T-cell (primary cell): ENCODE results near the gene PIK3R5. TPM values are rescaled to one million over a fixed set of nuclear protein-coding genes. Genes with fewer than 3 reads are reported as not detected.

Source experiments
- ATAC-seq, 4 experiments: fragments of 200-7000 bp in 3 of 4; fragments of 150-1000 bp in 1 of 4; cut with Tn5 transposase; replicated peaks in 1 of 4; 1 replicate in 3 of 4; 2 replicates in 1 of 4; pipeline ENCODE4 v1.10.0; 2021; ENCODE audit warnings: moderate library complexity in 3 of 4, mild to moderate bottlenecking in 2 of 4, moderate number of reproducible peaks in 1 of 4
- CTCF ChIA-PET, 2 donors: fragments of 300-600 bp; sonication (Branson Sonifier 250); formaldehyde crosslinking; loops; one replicate each; lab custom pipeline; 2022; ENCODE audit warnings: antibody characterized with exemption in 2 of 2; lab: Charles Lee
- POLR2A ChIA-PET, 2 donors: fragments of 300-600 bp; sonication (Branson Sonifier 250); formaldehyde crosslinking; loops; one replicate each; lab custom pipeline; 2022; ENCODE audit warnings: antibody characterized with exemption in 2 of 2; lab: Charles Lee
- DNase-seq, 35 experiments: peaks; one replicate each; pipeline versions ENCODE4 v3.0.0 to v3.0.0-alpha.2; 2013 to 2023
- H3K27ac ChIP-seq: one replicate; pipeline ENCODE4 v1.5.1; 2013; ENCODE audit warnings: low read length
- H3K27me3 ChIP-seq, 2 experiments: replicated peaks in 1 of 2; 1 replicate in 1 of 2; 2 replicates in 1 of 2; pipeline versions ENCODE4 v1.6.1 to v1.7.0; 2013; ENCODE audit warnings: low read length in 1 of 2, mixed read lengths in 1 of 2; ENCODE audit not compliant: control insufficient read depth in 2 of 2, insufficient read depth in 2 of 2; ENCODE audit errors: extremely low read depth in 1 of 2
- H3K36me3 ChIP-seq, 2 donors: 1 replicate in 1 of 2; 2 replicates in 1 of 2; pipeline versions ENCODE4 v1.6.1 to v1.7.0; 2013; ENCODE audit warnings: low read length in 1 of 2; ENCODE audit not compliant: control insufficient read depth in 2 of 2, insufficient read depth in 1 of 2; ENCODE audit errors: extremely low read depth in 1 of 2
- H3K4me1 ChIP-seq, 2 experiments: 1 replicate in 1 of 2; 2 replicates in 1 of 2; pipeline versions ENCODE4 v1.6.1 to v1.7.0; 2013; ENCODE audit warnings: low read length in 2 of 2, mixed read lengths in 1 of 2; ENCODE audit not compliant: insufficient read depth in 2 of 2, control insufficient read depth in 1 of 2; ENCODE audit errors: extremely low read depth in 1 of 2
- H3K4me3 ChIP-seq, 2 donors: 1 replicate in 1 of 2; 2 replicates in 1 of 2; pipeline versions ENCODE4 v1.5.1 to v1.7.0; 2013; ENCODE audit warnings: mild to moderate bottlenecking in 2 of 2, low read length in 1 of 2, moderate library complexity in 1 of 2; ENCODE audit not compliant: control insufficient read depth in 1 of 2; ENCODE audit errors: extremely low read depth in 1 of 2
- H3K9me3 ChIP-seq: 2 replicates; pipeline ENCODE4 v1.7.0; 2013
- H3K27ac Mint-ChIP-seq, 2 donors: one replicate each; pipeline ENCODE4 v1.8.0; 2020 to 2021; ENCODE audit warnings: mild to moderate bottlenecking in 2 of 2, mixed read lengths in 2 of 2
- H3K27me3 Mint-ChIP-seq, 2 donors: one replicate each; pipeline ENCODE4 v1.8.0; 2021 to 2022; ENCODE audit warnings: mixed read lengths in 2 of 2
- H3K36me3 Mint-ChIP-seq: one replicate; pipeline ENCODE4 v1.8.0; 2021; ENCODE audit warnings: mixed read lengths
- H3K4me1 Mint-ChIP-seq, 3 donors: one replicate each; pipeline ENCODE4 v1.8.0; 2020 to 2022; ENCODE audit warnings: mixed read lengths in 3 of 3, mild to moderate bottlenecking in 1 of 3
- H3K4me3 Mint-ChIP-seq, 3 donors: one replicate each; pipeline ENCODE4 v1.8.0; 2020 to 2022; ENCODE audit warnings: mild to moderate bottlenecking in 3 of 3, mixed read lengths in 3 of 3, moderate library complexity in 3 of 3
- H3K9me3 Mint-ChIP-seq, 3 donors: one replicate each; pipeline ENCODE4 v1.8.0; 2020 to 2022; ENCODE audit warnings: mixed read lengths in 3 of 3
- WGBS: methylation state at CpG from one replicate; pipeline ENCODE4 v1.1.5; 2013; ENCODE audit warnings: missing lambda C conversion rate; ENCODE audit not compliant: insufficient coverage; 5-methylcytosine and 5-hydroxymethylcytosine counted together
- total RNA-seq, 35 experiments: library from RNA in 6 of 35; stranded (reverse) in 6 of 35; fragments of 120-200 nt in 1 of 35; gene quantifications; one replicate each; pipeline versions ENCODE4 v1.2.1 to v1.2.4 and lab custom pipeline; 2013 to 2026

PIK3R5 gene
- total RNA-seq, 5 donors from 2014 or later (not counting 1 experiment from before 2014, with no cell fraction given), result 118 to 210 (median 151) TPM

- Histone ChIP-seq H3K4me1 (peaks cover 51 to 65% of the 10 kb centered on the region in 2 experiments), H3K4me3 (peak overlapping the region in 1 of 2 donors; percentile 30), H3K27ac (peak overlapping the region; percentile 85), H3K36me3 (peaks cover 8 to 32% of the 10 kb centered on the region in 2 donors), H3K27me3 (no peaks in the 10 kb centered on the region), H3K9me3 (no peaks in the 10 kb centered on the region)
- Mint-ChIP-seq H3K36me3 (peaks cover 35% of the 10 kb centered on the region), H3K4me1 (peaks cover 90 to 95% (median 91%) of the 10 kb centered on the region in 3 donors), H3K9me3 (no peaks in the 10 kb centered on the region), H3K4me3 (peak overlapping the region; percentile 68 to 80 (median 73)), H3K27me3 (no peaks in the 10 kb centered on the region), H3K27ac (peak overlapping the region; percentile 99)
- 0% methylated on average over 1 of the region's 6 CpGs for WGBS
- POLR2A ChIA-PET, result interaction anchor here in 1 of 2 donors (0.5 kb wide), 1 partner anchor 14 kb away, joined by 3 read pairs; no protein-coding TSS in a partner anchor
- ATAC-seq, result peak; percentile 35 to 62 (median 56)
- CTCF ChIA-PET, result interaction anchor here in 1 of 2 donors (1.6 kb wide), 1 partner anchor 42 kb away, joined by 6 read pairs; no protein-coding TSS in a partner anchor
- DNase-seq, result peak in 11 of 35 experiments; percentile 16 to 56 (median 36)
Observed at GRCh38 chr17:8940866-8941471, 24.5 kb downstream of the PIK3R5 start.

- 20% methylated on average over 11 of the region's 12 CpGs for WGBS
- Histone ChIP-seq H3K27me3 (no peaks in the 10 kb centered on the region), H3K27ac (peak overlapping the region; percentile 85), H3K4me1 (peaks cover 51 to 65% of the 10 kb centered on the region in 2 experiments), H3K36me3 (peaks cover 4 to 20% of the 10 kb centered on the region in 2 donors), H3K9me3 (no peaks in the 10 kb centered on the region), H3K4me3 (no peak overlapping the region)
- Mint-ChIP-seq H3K4me3 (peak overlapping the region; percentile 41 to 80 (median 53)), H3K27me3 (no peaks in the 10 kb centered on the region), H3K4me1 (peaks cover 88 to 92% (median 90%) of the 10 kb centered on the region in 3 donors), H3K9me3 (peaks cover 0 to 4% (median 0%) of the 10 kb centered on the region in 3 donors), H3K36me3 (peaks cover 31% of the 10 kb centered on the region), H3K27ac (peak overlapping the region; percentile 99)
- peak; percentile 6 to 53 (median 24) for ATAC-seq
- CTCF ChIA-PET, result interaction anchor here in 1 of 2 donors (1.0 kb wide), 1 partner anchor 58 kb away, joined by 3 read pairs; no protein-coding TSS in a partner anchor
- peak in 13 of 35 experiments; percentile 27 to 74 (median 38) for DNase-seq
- POLR2A ChIA-PET, result interaction anchor here in 1 of 2 donors (1.0 kb wide), 1 partner anchor 22 kb away, joined by 3 read pairs; no protein-coding TSS in a partner anchor
Observed at GRCh38 chr17:8939496-8940334, 25.8 kb downstream of the PIK3R5 start.

- peaks cover 27% of the 10 kb centered on the region for H3K36me3 Mint-ChIP-seq
- H3K4me3 ChIP-seq, result no peak overlapping the region
Observed at GRCh38 chr17:8938933-8939332, 26.6 kb downstream of the PIK3R5 start.

GRCh38 chr17:8935191-8935590, 30.3 kb downstream of the PIK3R5 start:
- ATAC-seq, result peak; percentile 48 to 65 (median 56)
- Histone ChIP-seq H3K4me1 (peaks cover 28 to 29% of the 10 kb centered on the region in 2 experiments), H3K4me3 (no peak overlapping the region), H3K9me3 (peaks cover 4% of the 10 kb centered on the region), H3K27me3 (no peaks in the 10 kb centered on the region), H3K36me3 (peaks cover 5 to 17% of the 10 kb centered on the region in 2 donors), H3K27ac (peak overlapping the region; percentile 78)
- peak overlapping the region; percentile 44 to 64 for H3K27ac Mint-ChIP-seq
- peaks cover 44% of the 10 kb centered on the region for H3K36me3 Mint-ChIP-seq
- no peaks in the 10 kb centered on the region for H3K27me3 Mint-ChIP-seq
- H3K4me1 Mint-ChIP-seq, result peaks cover 81 to 84% (median 82%) of the 10 kb centered on the region in 3 donors
- peaks cover 6 to 16% (median 11%) of the 10 kb centered on the region in 3 donors for H3K9me3 Mint-ChIP-seq
- H3K4me3 Mint-ChIP-seq, result peak overlapping the region in 2 of 3 donors; percentile 3 to 56
- peak in 30 of 35 experiments; percentile 25 to 79 (median 48) for DNase-seq
- 0% methylated on average over 4 of the region's 9 CpGs for WGBS
- CTCF ChIA-PET, result interaction anchor here in 1 of 2 donors (0.7 kb wide), 1 partner anchor 87 kb away, joined by 7 read pairs; no protein-coding TSS in a partner anchor
- POLR2A ChIA-PET, result interaction anchor here in 1 of 2 donors (0.6 to 0.7 kb wide), 2 partner anchors 13 to 34 kb away, joined by 4 to 5 read pairs; no protein-coding TSS in a partner anchor

More at GRCh38 chr17:8938933-8939332, 26.6 kb downstream of the PIK3R5 start:
- Histone ChIP-seq H3K4me1 (peaks cover 51 to 63% of the 10 kb centered on the region in 2 experiments), H3K36me3 (peaks cover 0 to 13% of the 10 kb centered on the region in 2 donors), H3K9me3 (no peaks in the 10 kb centered on the region), H3K27ac (peak overlapping the region; percentile 85), H3K27me3 (no peaks in the 10 kb centered on the region)
- ChIA-PET CTCF (no interaction called here), POLR2A (interaction anchor here (0.5 to 1.0 kb wide), 2 partner anchors 22 to 691 kb away, joined by 3 read pairs; partner anchors contain the start of gene CTC1 (in 1 of the 2))
- no peaks in the 10 kb centered on the region for H3K27me3 Mint-ChIP-seq
- peaks cover 0 to 6% (median 0%) of the 10 kb centered on the region in 3 donors for H3K9me3 Mint-ChIP-seq
- H3K4me1 Mint-ChIP-seq, result peaks cover 88 to 92% (median 91%) of the 10 kb centered on the region in 3 donors
- peak overlapping the region; percentile 2 to 80 (median 53) for H3K4me3 Mint-ChIP-seq
- no peak for ATAC-seq
- peak overlapping the region; percentile 99 for H3K27ac Mint-ChIP-seq
- DNase-seq, result no peak
- WGBS, result 83% methylated on average over 2 of the region's 5 CpGs

GRCh38 chr17:8934346-8934745, 31.2 kb downstream of the PIK3R5 start:
- Mint-ChIP-seq H3K36me3 (peaks cover 52% of the 10 kb centered on the region), H3K9me3 (peaks cover 14 to 24% (median 19%) of the 10 kb centered on the region in 3 donors)
- DNase-seq, result no peak

More at GRCh38 chr17:8934346-8934745, 31.2 kb downstream of the PIK3R5 start:
- CTCF ChIA-PET, result no interaction called here
- Histone ChIP-seq H3K4me1 (peaks cover 19 to 20% of the 10 kb centered on the region in 2 experiments), H3K36me3 (peaks cover 5 to 20% of the 10 kb centered on the region in 2 donors), H3K4me3 (no peak overlapping the region), H3K27me3 (no peaks in the 10 kb centered on the region), H3K27ac (peak overlapping the region; percentile 78), H3K9me3 (peaks cover 6% of the 10 kb centered on the region)
- Mint-ChIP-seq H3K4me1 (peaks cover 81 to 84% (median 82%) of the 10 kb centered on the region in 3 donors), H3K27me3 (no peaks in the 10 kb centered on the region), H3K4me3 (no peak overlapping the region), H3K27ac (peak overlapping the region; percentile 44 to 64)
- 67% methylated on average over 1 of the region's 6 CpGs for WGBS
- POLR2A ChIA-PET, result no interaction called here
- ATAC-seq, result no peak
